ENCODE results near the gene FAM229B. TPM values are rescaled to one million over a fixed set of nuclear protein-coding genes. Genes with fewer than 3 reads are reported as not detected.
"Not testable (repeated sequence)": the region's sequence is repeated elsewhere in the genome, so short reads cannot be mapped to it uniquely, and the experiment has no call there.

The FAM229B gene
- total and polyA plus RNA-seq, 2 donors (not counting 3 experiments of a cell fraction or from before 2014, with no cell fraction given): 9.1 to 10.6 TPM

GRCh38 chr6:112051251-112051740 lies 36.1 kb upstream of the FAM229B start:
- H3K4me1 ChIP-seq (ENCODE audit: control insufficient read depth, extremely low read depth, insufficient read depth, low read length); H4K20me1 ChIP-seq (replicated peaks; ENCODE audit: control insufficient read depth, extremely low read depth, insufficient read depth, low read length); intact Hi-C loops (cut with micrococcal nuclease); H3K4me2 ChIP-seq (ENCODE audit: insufficient read depth, low read length); H3K27ac ChIP-seq (ENCODE audit: insufficient read depth, low read depth, low read length); dilution Hi-C loops (cut with MboI; ENCODE audit: extremely low pct_ligation_motif_present, low sequenced_read_pairs); POLR2A ChIA-PET; H3K4me3 ChIP-seq (replicated peaks in 1 of 3; ENCODE audit: insufficient read depth in 1 of 3, low read depth in 1 of 3, low read length in 3 of 3); FAIRE-seq; H3K36me3 ChIP-seq (ENCODE audit: control insufficient read depth in 2 of 2, extremely low read depth in 1 of 2, insufficient read depth in 2 of 2, low read length in 2 of 2); DNase-seq (ENCODE audit: low read depth, low spot score); H3K79me2 ChIP-seq (ENCODE audit: control insufficient read depth, insufficient read depth, low read length); H3K27me3 ChIP-seq (ENCODE audit: control insufficient read depth in 2 of 2, insufficient read depth in 2 of 2, low read length in 2 of 2); H3K9me1 ChIP-seq (replicated peaks; ENCODE audit: control insufficient read depth, extremely low read depth, insufficient read depth, low read length); H2AFZ ChIP-seq (ENCODE audit: low read depth, low read length); H3K9me3 ChIP-seq (replicated peaks; ENCODE audit: control insufficient read depth, insufficient read depth, low read length); BruUV-seq (replicated peaks); H3K9ac ChIP-seq (replicated peaks; ENCODE audit: extremely low read depth, insufficient read depth, low read length): not testable (repeated sequence)
- CTCF ChIA-PET: interaction anchor here (0.8 to 3.1 kb wide), 2 partner anchors 10 to 1040 kb away, joined by 3 to 10 read pairs; no protein-coding TSS in a partner anchor

GRCh38 chr6:112054001-112054400 lies 33.4 kb upstream of the FAM229B start, which contains the start of gene CCN6:
CCN6 (plus strand) TSS chr6:112054104; CDS start chr6:112054358, 254 bp downstream.
- no peaks in the 10 kb centered on the region for H3K4me1 ChIP-seq (ENCODE audit: control insufficient read depth, extremely low read depth, insufficient read depth, low read length)
- H3K4me2 ChIP-seq (ENCODE audit: insufficient read depth, low read length): no peak within 1 kb of the TSS
- intact Hi-C loops (cut with micrococcal nuclease) (no loop called here), dilution Hi-C loops (cut with MboI; ENCODE audit: extremely low pct_ligation_motif_present, low sequenced_read_pairs) (no loop called here)
- H3K9me1 ChIP-seq (replicated peaks; ENCODE audit: control insufficient read depth, extremely low read depth, insufficient read depth, low read length): no peaks in the 10 kb centered on the region
- H3K79me2 ChIP-seq (ENCODE audit: control insufficient read depth, insufficient read depth, low read length): no peaks in the 10 kb centered on the region
- no peak within 1 kb of the TSS for H3K4me3 ChIP-seq (replicated peaks in 1 of 3; ENCODE audit: insufficient read depth in 1 of 3, low read depth in 1 of 3, low read length in 3 of 3)
- H3K27ac ChIP-seq (ENCODE audit: insufficient read depth, low read depth, low read length): no peak within 1 kb of the TSS
- no peak within 1 kb of the TSS for H2AFZ ChIP-seq (ENCODE audit: low read depth, low read length)
- ChIA-PET POLR2A (no interaction called here), CTCF (no interaction called here)
- no TSS peak for BruUV-seq (replicated peaks)
- no peak within 1 kb of the TSS for H3K9ac ChIP-seq (replicated peaks; ENCODE audit: extremely low read depth, insufficient read depth, low read length)
- no peaks in the 10 kb centered on the region for H3K9me3 ChIP-seq (replicated peaks; ENCODE audit: control insufficient read depth, insufficient read depth, low read length)
- DNase-seq (ENCODE audit: low read depth, low spot score) (no peak), FAIRE-seq (no peak)
- TF ChIP-seq MYC (IDR thresholded peaks at IDR 0.05; ENCODE audit: low read depth, low read length): no peak
- TF ChIP-seq EZH2 (IDR thresholded peaks at IDR 0.05; ENCODE audit: borderline replicate concordance, low read depth, low read length, severe bottlenecking): no peak
- no peaks in the 10 kb centered on the region for H3K27me3 ChIP-seq (ENCODE audit: control insufficient read depth in 2 of 2, insufficient read depth in 2 of 2, low read length in 2 of 2)
- H3K36me3 ChIP-seq (ENCODE audit: control insufficient read depth in 2 of 2, extremely low read depth in 1 of 2, insufficient read depth in 2 of 2, low read length in 2 of 2): no peaks in the 10 kb centered on the region
- no peaks in the 10 kb centered on the region for H4K20me1 ChIP-seq (replicated peaks; ENCODE audit: control insufficient read depth, extremely low read depth, insufficient read depth, low read length)
